ENCODE data around the gene OR1D2.
"Not testable (repeated sequence)": the region's sequence is repeated elsewhere in the genome, so short reads cannot be mapped to it uniquely, and the experiment has no call there.

Gene OR1D2

GRCh38 chr17:3104322-3104721 lies at the start of gene OR1D2:
OR1D2 (minus strand) TSS chr17:3104422; CDS start chr17:3092996, 11,426 bp downstream.
- no peak for DNase-seq (ENCODE audit: low read depth, low spot score)

- not testable (repeated sequence) for DNase-seq (ENCODE audit: low read depth, low spot score)
Measured at GRCh38 chr17:3137494-3137893, 33.3 kb upstream of the OR1D2 start.

GRCh38 chr17:3127451-3127850 lies 23.2 kb upstream of the OR1D2 start, which contains the start of gene OR1G1:
OR1G1 (minus strand) TSS chr17:3127551; CDS start chr17:3127551, 0 bp downstream.
- no peak for DNase-seq (ENCODE audit: low read depth, low spot score)

GRCh38 chr17:3073850-3074249 lies 30.4 kb downstream of the OR1D2 start:
- not testable (repeated sequence) for DNase-seq (ENCODE audit: low read depth, low spot score)

- not testable (repeated sequence) for DNase-seq (ENCODE audit: low read depth, low spot score)
Measured at GRCh38 chr17:3065192-3065591, 39.0 kb downstream of the OR1D2 start.

GRCh38 chr17:3063507-3063906 lies 40.7 kb downstream of the OR1D2 start, which contains the start of gene OR1D5:
OR1D5 (minus strand) TSS chr17:3063607; CDS start chr17:3063607, 0 bp downstream.
- DNase-seq (ENCODE audit: low read depth, low spot score), result not testable (repeated sequence)

GRCh38 chr17:3062824-3063377 lies 41.3 kb downstream of the OR1D2 start:
- DNase-seq (ENCODE audit: low read depth, low spot score), result not testable (repeated sequence)

GRCh38 chr17:3054868-3055267 lies 49.4 kb downstream of the OR1D2 start:
- DNase-seq (ENCODE audit: low read depth, low spot score), result not testable (repeated sequence)

GRCh38 chr17:3049705-3050295 lies 54.4 kb downstream of the OR1D2 start:
- DNase-seq (ENCODE audit: low read depth, low spot score), result no peak

- DNase-seq (ENCODE audit: low read depth, low spot score), result peak; percentile 91
Measured at GRCh38 chr17:3048727-3049471, 55.3 kb downstream of the OR1D2 start.

GRCh38 chr17:3046753-3047152 lies 57.5 kb downstream of the OR1D2 start:
- no peak for DNase-seq (ENCODE audit: low read depth, low spot score)

- DNase-seq (ENCODE audit: low read depth, low spot score), result no peak
Measured at GRCh38 chr17:3043737-3044365, 60.4 kb downstream of the OR1D2 start.

GRCh38 chr17:3040882-3041281 lies 63.3 kb downstream of the OR1D2 start:
- no peak for DNase-seq (ENCODE audit: low read depth, low spot score)

GRCh38 chr17:3039736-3040135 lies 64.5 kb downstream of the OR1D2 start:
- no peak for DNase-seq (ENCODE audit: low read depth, low spot score)

GRCh38 chr17:3038941-3039340 lies 65.3 kb downstream of the OR1D2 start:
- no peak for DNase-seq (ENCODE audit: low read depth, low spot score)
